Activated CD4-positive, alpha-beta memory T cell treated with anti-CD3 and anti-CD28 coated beads for 36 hours (primary cell): ENCODE results near the gene FBXW12. TPM values are rescaled to one million over a fixed set of nuclear protein-coding genes. Genes with fewer than 3 reads are reported as not detected.

Experiments
- CTCF ChIA-PET: fragments of 350-600 bp; sonication (Branson Sonifier 250); formaldehyde crosslinking; loops from one replicate; lab custom pipeline; 2021; ENCODE audit warnings: antibody characterized with exemption, inconsistent platforms; lab: Charles Lee
- POLR2A ChIA-PET: fragments of 350-600 bp; sonication (Branson Sonifier 250); formaldehyde crosslinking; loops from one replicate; lab custom pipeline; 2021; ENCODE audit warnings: antibody characterized with exemption; lab: Charles Lee
- DNase-seq: peaks from one replicate; pipeline ENCODE4 v3.0.0-alpha.2; 2020
- H3K27ac Mint-ChIP-seq: one replicate; pipeline ENCODE4 v1.8.0; 2021; ENCODE audit warnings: mixed read lengths
- H3K27me3 Mint-ChIP-seq: one replicate; pipeline ENCODE4 v1.8.0; 2021; ENCODE audit warnings: mixed read lengths
- H3K36me3 Mint-ChIP-seq: one replicate; pipeline ENCODE4 v1.8.0; 2021; ENCODE audit warnings: mixed read lengths
- H3K4me1 Mint-ChIP-seq: one replicate; pipeline ENCODE4 v1.8.0; 2021; ENCODE audit warnings: low read depth, mixed read lengths
- H3K4me3 Mint-ChIP-seq: one replicate; pipeline ENCODE4 v1.8.0; 2021; ENCODE audit warnings: mild to moderate bottlenecking, mixed read lengths
- H3K9me3 Mint-ChIP-seq: one replicate; pipeline ENCODE4 v1.8.0; 2021; ENCODE audit warnings: mixed read lengths
- intact Hi-C: fragments of 100-400 bp; cut with micrococcal nuclease; formaldehyde crosslinking; loops from one replicate; pipeline ENCODE4 v1.15.1; 2023
- total RNA-seq, 2 experiments: library from RNA; stranded (reverse); gene quantifications; one replicate each; pipeline ENCODE4 v1.2.3, GENCODE V29; 2021

Gene FBXW12
- total RNA-seq, 2 experiments from 2014 or later, result not detected

- Mint-ChIP-seq H3K4me1 (no peaks in the 10 kb centered on the region), H3K27me3 (no peaks in the 10 kb centered on the region), H3K9me3 (no peaks in the 10 kb centered on the region), H3K27ac (no peak overlapping the region), H3K4me3 (no peak overlapping the region), H3K36me3 (no peaks in the 10 kb centered on the region)
- DNase-seq, result no peak
- intact Hi-C loops, result no loop called here
- CTCF ChIA-PET, result interaction anchor here (3.4 to 3.6 kb wide), 2 partner anchors 10 to 25 kb away, joined by 13 to 14 read pairs; no protein-coding TSS in a partner anchor
- POLR2A ChIA-PET, result no interaction called here
These were observed 39.1 kb downstream of the FBXW12 start for GRCh38 chr3:48411041-48411588.

- Mint-ChIP-seq H3K9me3 (no peaks in the 10 kb centered on the region), H3K27me3 (no peaks in the 10 kb centered on the region), H3K4me1 (no peaks in the 10 kb centered on the region), H3K27ac (no peak overlapping the region), H3K4me3 (no peak overlapping the region), H3K36me3 (no peaks in the 10 kb centered on the region)
- CTCF ChIA-PET, result interaction anchor here (3.4 to 3.6 kb wide), 2 partner anchors 11 to 24 kb away, joined by 13 to 14 read pairs; no protein-coding TSS in a partner anchor
- intact Hi-C loops, result no loop called here
- POLR2A ChIA-PET, result no interaction called here
- DNase-seq, result no peak
These were observed 39.8 kb downstream of the FBXW12 start for GRCh38 chr3:48411606-48412374.

GRCh38 chr3:48412375-48413001 is 40.5 kb downstream of the FBXW12 start:
- Mint-ChIP-seq H3K36me3 (no peaks in the 10 kb centered on the region), H3K4me1 (no peaks in the 10 kb centered on the region), H3K4me3 (no peak overlapping the region), H3K27me3 (no peaks in the 10 kb centered on the region), H3K9me3 (no peaks in the 10 kb centered on the region), H3K27ac (no peak overlapping the region)
- intact Hi-C loops, result no loop called here
- ChIA-PET POLR2A (no interaction called here), CTCF (interaction anchor here (1.0 to 3.6 kb wide), 4 partner anchors 11 to 139 kb away, joined by 3 to 14 read pairs (median 8); no protein-coding TSS in a partner anchor)
- DNase-seq, result no peak

- Mint-ChIP-seq H3K27me3 (no peaks in the 10 kb centered on the region), H3K27ac (no peak overlapping the region), H3K9me3 (no peaks in the 10 kb centered on the region), H3K4me3 (no peak overlapping the region), H3K36me3 (no peaks in the 10 kb centered on the region), H3K4me1 (no peaks in the 10 kb centered on the region)
- intact Hi-C loops, result no loop called here
- ChIA-PET POLR2A (no interaction called here), CTCF (interaction anchor here (1.0 to 3.4 kb wide), 3 partner anchors 12 to 139 kb away, joined by 3 to 13 read pairs (median 3); no protein-coding TSS in a partner anchor)
- no peak for DNase-seq
These were observed 41.1 kb downstream of the FBXW12 start for GRCh38 chr3:48413086-48413485.

GRCh38 chr3:48413611-48414010 is 41.6 kb downstream of the FBXW12 start:
- no peak overlapping the region for H3K4me3 Mint-ChIP-seq
- POLR2A ChIA-PET, result no interaction called here
- intact Hi-C loops, result no loop called here
- H3K27ac Mint-ChIP-seq, result no peak overlapping the region
- no peaks in the 10 kb centered on the region for H3K27me3 Mint-ChIP-seq
- H3K36me3 Mint-ChIP-seq, result no peaks in the 10 kb centered on the region
- DNase-seq, result no peak
- no peaks in the 10 kb centered on the region for H3K4me1 Mint-ChIP-seq
- CTCF ChIA-PET, result interaction anchor here (1.0 to 3.4 kb wide), 3 partner anchors 13 to 140 kb away, joined by 3 to 13 read pairs (median 3); no protein-coding TSS in a partner anchor
- H3K9me3 Mint-ChIP-seq, result no peaks in the 10 kb centered on the region

GRCh38 chr3:48414376-48415250 is 42.6 kb downstream of the FBXW12 start:
- intact Hi-C loops, result no loop called here
- Mint-ChIP-seq H3K4me1 (no peaks in the 10 kb centered on the region), H3K9me3 (no peaks in the 10 kb centered on the region), H3K36me3 (no peaks in the 10 kb centered on the region), H3K4me3 (no peak overlapping the region), H3K27ac (no peak overlapping the region), H3K27me3 (no peaks in the 10 kb centered on the region)
- DNase-seq, result no peak
- CTCF ChIA-PET, result interaction anchor here (0.9 to 2.4 kb wide), 3 partner anchors 14 to 135 kb away, joined by 3 to 13 read pairs (median 3); no protein-coding TSS in a partner anchor
- POLR2A ChIA-PET, result no interaction called here

GRCh38 chr3:48415251-48415953 is 43.4 kb downstream of the FBXW12 start:
- Mint-ChIP-seq H3K36me3 (no peaks in the 10 kb centered on the region), H3K4me3 (no peak overlapping the region), H3K27ac (no peak overlapping the region), H3K4me1 (no peaks in the 10 kb centered on the region), H3K9me3 (no peaks in the 10 kb centered on the region), H3K27me3 (no peaks in the 10 kb centered on the region)
- ChIA-PET POLR2A (no interaction called here), CTCF (interaction anchor here (0.9 to 2.4 kb wide), 3 partner anchors 15 to 134 kb away, joined by 3 to 13 read pairs (median 3); no protein-coding TSS in a partner anchor)
- no peak for DNase-seq
- intact Hi-C loops, result no loop called here

- Mint-ChIP-seq H3K36me3 (no peaks in the 10 kb centered on the region), H3K4me1 (no peaks in the 10 kb centered on the region)
- POLR2A ChIA-PET, result no interaction called here
These were observed 44.1 kb downstream of the FBXW12 start for GRCh38 chr3:48416091-48416505.

GRCh38 chr3:48416546-48416945 is 44.5 kb downstream of the FBXW12 start:
- Mint-ChIP-seq H3K4me1 (no peaks in the 10 kb centered on the region), H3K27me3 (no peaks in the 10 kb centered on the region), H3K36me3 (no peaks in the 10 kb centered on the region), H3K4me3 (no peak overlapping the region), H3K9me3 (no peaks in the 10 kb centered on the region), H3K27ac (no peak overlapping the region)
- DNase-seq, result no peak
- POLR2A ChIA-PET, result no interaction called here
- intact Hi-C loops, result no loop called here
- CTCF ChIA-PET, result interaction anchor here (2.4 kb wide), 1 partner anchor 19 kb away, joined by 13 read pairs; no protein-coding TSS in a partner anchor

More at GRCh38 chr3:48416091-48416505, 44.1 kb downstream of the FBXW12 start:
- CTCF ChIA-PET, result interaction anchor here (2.4 kb wide), 1 partner anchor 20 kb away, joined by 13 read pairs; no protein-coding TSS in a partner anchor
- Mint-ChIP-seq H3K27me3 (no peaks in the 10 kb centered on the region), H3K9me3 (no peaks in the 10 kb centered on the region), H3K4me3 (no peak overlapping the region), H3K27ac (no peak overlapping the region)
- intact Hi-C loops, result no loop called here
- no peak for DNase-seq

- H3K9me3 Mint-ChIP-seq, result no peaks in the 10 kb centered on the region
- H3K4me1 Mint-ChIP-seq, result no peaks in the 10 kb centered on the region
- no peak overlapping the region for H3K4me3 Mint-ChIP-seq
- CTCF ChIA-PET, result interaction anchor here (2.1 kb wide), 1 partner anchor 17 kb away, joined by 11 read pairs; no protein-coding TSS in a partner anchor
- no peaks in the 10 kb centered on the region for H3K36me3 Mint-ChIP-seq
- H3K27me3 Mint-ChIP-seq, result no peaks in the 10 kb centered on the region
- DNase-seq, result no peak
- intact Hi-C loops, result no loop called here
- POLR2A ChIA-PET, result no interaction called here
- no peak overlapping the region for H3K27ac Mint-ChIP-seq
These were observed 45.6 kb downstream of the FBXW12 start for GRCh38 chr3:48417529-48418108.
